Mucosa of rectum (tissue), 2 donors: ENCODE data around the gene BABAM2.
A peak's percentile ranks its signal among the peaks of the same experiment; 100 is the strongest.
"Not testable (repeated sequence)": the region's sequence is repeated elsewhere in the genome, so short reads cannot be mapped to it uniquely, and the experiment has no call there.

Experiments
- H3K27ac ChIP-seq, 2 donors: one replicate each; pipeline ENCODE4 v1.7.0; 2013; ENCODE audit warnings: inconsistent platforms in 2 of 2, low read depth in 2 of 2, low read length in 2 of 2
- H3K27me3 ChIP-seq, 2 donors: one replicate each; pipeline ENCODE4 v1.7.0; 2013; ENCODE audit warnings: low read length in 2 of 2; ENCODE audit not compliant: control insufficient read depth in 2 of 2, insufficient read depth in 2 of 2
- H3K36me3 ChIP-seq, 2 donors: one replicate each; pipeline ENCODE4 v1.7.0; 2013; ENCODE audit warnings: low read length in 2 of 2; ENCODE audit not compliant: control insufficient read depth in 2 of 2, insufficient read depth in 2 of 2
- H3K4me1 ChIP-seq, 2 donors: one replicate each; pipeline ENCODE4 v1.7.0; 2013; ENCODE audit warnings: low read length in 2 of 2, mild to moderate bottlenecking in 1 of 2; ENCODE audit not compliant: control insufficient read depth in 2 of 2, insufficient read depth in 2 of 2
- H3K4me3 ChIP-seq, 2 donors: one replicate each; pipeline ENCODE4 v1.7.0; 2013; ENCODE audit warnings: low read length in 2 of 2
- H3K9ac ChIP-seq, 2 donors: one replicate each; pipeline ENCODE4 v1.7.0; 2013; ENCODE audit warnings: low read length in 2 of 2, low read depth in 1 of 2, mild to moderate bottlenecking in 1 of 2
- H3K9me3 ChIP-seq, 2 donors: one replicate each; pipeline ENCODE4 v1.7.0; 2013; ENCODE audit warnings: low read length in 2 of 2; ENCODE audit not compliant: control insufficient read depth in 2 of 2
- donor health status: healthy.
- donor health status: Normal muscosa, but diverticular disease.

Gene BABAM2

GRCh38 chr2:28364610-28365009 is 474.1 kb downstream of the BABAM2 start:
- Histone ChIP-seq H3K27me3 (no peaks in the 10 kb centered on the region), H3K9ac (peak overlapping the region in 1 of 2 donors; percentile 27)

GRCh38 chr2:28365158-28365557 is 474.6 kb downstream of the BABAM2 start:
- Histone ChIP-seq H3K27ac (peak overlapping the region; percentile 43 to 93), H3K9ac (peak overlapping the region in 1 of 2 donors; percentile 27), H3K27me3 (no peaks in the 10 kb centered on the region), H3K9me3 (no peaks in the 10 kb centered on the region), H3K4me1 (peaks cover 47 to 48% of the 10 kb centered on the region in 2 donors), H3K4me3 (no peak overlapping the region), H3K36me3 (no peaks in the 10 kb centered on the region)

More at GRCh38 chr2:28364610-28365009, 474.1 kb downstream of the BABAM2 start:
- Histone ChIP-seq H3K36me3 (no peaks in the 10 kb centered on the region), H3K27ac (no peak overlapping the region), H3K4me3 (no peak overlapping the region), H3K4me1 (peaks cover 50% of the 10 kb centered on the region in 2 donors), H3K9me3 (no peaks in the 10 kb centered on the region)

- H3K4me3 ChIP-seq, result no peak overlapping the region
- peaks cover 46 to 48% of the 10 kb centered on the region in 2 donors for H3K4me1 ChIP-seq
- no peaks in the 10 kb centered on the region for H3K9me3 ChIP-seq
- no peaks in the 10 kb centered on the region for H3K27me3 ChIP-seq
- H3K27ac ChIP-seq, result peak overlapping the region; percentile 92 to 93
- H3K36me3 ChIP-seq, result no peaks in the 10 kb centered on the region
- H3K9ac ChIP-seq, result peak overlapping the region; percentile 54 to 62
Observed at GRCh38 chr2:28366149-28366495, 475.6 kb downstream of the BABAM2 start.

- no peak overlapping the region for H3K4me3 ChIP-seq
- peaks cover 43 to 48% of the 10 kb centered on the region in 2 donors for H3K4me1 ChIP-seq
- no peaks in the 10 kb centered on the region for H3K9me3 ChIP-seq
- H3K27me3 ChIP-seq, result no peaks in the 10 kb centered on the region
- peak overlapping the region; percentile 61 to 70 for H3K9ac ChIP-seq
- H3K27ac ChIP-seq, result peak overlapping the region; percentile 92 to 93
- no peaks in the 10 kb centered on the region for H3K36me3 ChIP-seq
Observed at GRCh38 chr2:28366496-28367282, 476.2 kb downstream of the BABAM2 start.

GRCh38 chr2:28367667-28368356 is 477.3 kb downstream of the BABAM2 start:
- H3K4me3 ChIP-seq, result no peak overlapping the region
- H3K9ac ChIP-seq, result peak overlapping the region in 1 of 2 donors; percentile 70
- peaks cover 43 to 48% of the 10 kb centered on the region in 2 donors for H3K4me1 ChIP-seq
- H3K27me3 ChIP-seq, result no peaks in the 10 kb centered on the region
- H3K36me3 ChIP-seq, result no peaks in the 10 kb centered on the region
- peak overlapping the region; percentile 16 to 92 for H3K27ac ChIP-seq
- H3K9me3 ChIP-seq, result no peaks in the 10 kb centered on the region

GRCh38 chr2:28368357-28368798 is 477.8 kb downstream of the BABAM2 start:
- Histone ChIP-seq H3K27ac (no peak overlapping the region), H3K36me3 (no peaks in the 10 kb centered on the region), H3K4me1 (peaks cover 43 to 48% of the 10 kb centered on the region in 2 donors), H3K4me3 (no peak overlapping the region), H3K9me3 (no peaks in the 10 kb centered on the region), H3K27me3 (no peaks in the 10 kb centered on the region), H3K9ac (no peak overlapping the region)

- Histone ChIP-seq H3K4me3 (no peak overlapping the region), H3K9me3 (no peaks in the 10 kb centered on the region), H3K27me3 (no peaks in the 10 kb centered on the region), H3K9ac (peak overlapping the region in 1 of 2 donors; percentile 42), H3K27ac (no peak overlapping the region), H3K4me1 (peaks cover 43 to 48% of the 10 kb centered on the region in 2 donors), H3K36me3 (no peaks in the 10 kb centered on the region)
Observed at GRCh38 chr2:28369358-28369757, 478.8 kb downstream of the BABAM2 start.

GRCh38 chr2:28370354-28370753 is 479.8 kb downstream of the BABAM2 start:
- Histone ChIP-seq H3K9ac (no peak overlapping the region), H3K4me1 (peaks cover 40 to 51% of the 10 kb centered on the region in 2 donors), H3K27ac (no peak overlapping the region), H3K9me3 (no peaks in the 10 kb centered on the region), H3K4me3 (no peak overlapping the region), H3K36me3 (no peaks in the 10 kb centered on the region), H3K27me3 (no peaks in the 10 kb centered on the region)

- not testable (repeated sequence) for H3K9me3 ChIP-seq, H3K9ac ChIP-seq, H3K27ac ChIP-seq, H3K4me3 ChIP-seq, H3K27me3 ChIP-seq, H3K36me3 ChIP-seq
- H3K4me1 ChIP-seq, result peaks cover 37 to 53% of the 10 kb centered on the region in 2 donors
Observed at GRCh38 chr2:28371728-28372127, 481.2 kb downstream of the BABAM2 start.

GRCh38 chr2:28373854-28374253 is 483.3 kb downstream of the BABAM2 start:
- no peak overlapping the region for H3K27ac ChIP-seq
- H3K27me3 ChIP-seq, result no peaks in the 10 kb centered on the region
- peaks cover 41 to 50% of the 10 kb centered on the region in 2 donors for H3K4me1 ChIP-seq
- no peaks in the 10 kb centered on the region for H3K36me3 ChIP-seq
- no peak overlapping the region for H3K9ac ChIP-seq
- H3K4me3 ChIP-seq, result no peak overlapping the region
- no peaks in the 10 kb centered on the region for H3K9me3 ChIP-seq
